GM12878 (cell line): ENCODE measurements around the gene MCC. TPM values are rescaled to one million over a fixed set of nuclear protein-coding genes. Genes with fewer than 3 reads are reported as not detected.

Source experiments
- ATAC-seq: fragments of 200-7000 bp; cut with Tn5 transposase; 3 replicates; pipeline ENCODE4 v1.9.1; 2020; ENCODE audit warnings: mild to moderate bottlenecking, moderate library complexity
- BruUV-seq: library from RNA; stranded (reverse); fragments of 400-500 nt; replicated peaks from 2 replicates; lab custom pipeline; 2021; lab: Mats Ljungman, UMichigan
- CTCF ChIA-PET: fragments of 300-600 bp; sonication (Branson Sonifier 250); formaldehyde crosslinking; extraction: SDS; loops from one replicate; lab custom pipeline; 2021; ENCODE audit warnings: inconsistent platforms; lab: Yijun Ruan, JAX
- POLR2A ChIA-PET: fragments of 350-600 bp; formaldehyde crosslinking; extraction: SDS; loops from one replicate; lab custom pipeline; 2021; ENCODE audit warnings: inconsistent platforms; lab: Charles Lee
- RAD21 ChIA-PET: fragments of 300-600 bp; sonication (Branson Sonifier 250); formaldehyde crosslinking; loops from one replicate; lab custom pipeline; 2023; ENCODE audit warnings: antibody characterized with exemption; ENCODE audit not compliant: unreplicated experiment; lab: Charles Lee
- SMC1A ChIA-PET: fragments of 300-600 bp; sonication (Branson Sonifier 250); formaldehyde crosslinking; loops from one replicate; lab custom pipeline; 2023; ENCODE audit not compliant: unreplicated experiment, uncharacterized antibody; lab: Charles Lee
- DNase-seq: peaks from one replicate; pipeline ENCODE4 v3.0.0-alpha.2; 2011; ENCODE audit warnings: low read depth, low spot score
- FAIRE-seq: peaks from 3 replicates; lab custom pipeline; 2011; peaks lifted over from hg19 to GRCh38; lab: Jason Lieb, UNC
- H2AFZ ChIP-seq: 2 replicates; pipeline ENCODE4 v1.6.0; 2011; ENCODE audit warnings: low read depth, low read length, control low read depth; ENCODE audit not compliant: control insufficient read depth
- H3K27ac ChIP-seq: 2 replicates; pipeline ENCODE4 v1.5.1; 2011; ENCODE audit warnings: control low read depth; ENCODE audit not compliant: control insufficient read depth, insufficient read depth
- H3K27me3 ChIP-seq, 2 experiments: replicated peaks in 1 of 2; 2 replicates each; pipeline versions ENCODE4 v1.6.0 to v1.6.1; 2011; ENCODE audit warnings: low read length in 1 of 2; ENCODE audit not compliant: control insufficient read depth in 2 of 2, insufficient read depth in 2 of 2
- H3K36me3 ChIP-seq, 2 experiments: 2 replicates each; pipeline ENCODE4 v1.5.1; 2011; ENCODE audit warnings: low read length in 1 of 2; ENCODE audit not compliant: control insufficient read depth in 2 of 2, insufficient read depth in 2 of 2
- H3K4me1 ChIP-seq: 2 replicates; pipeline ENCODE4 v1.6.1; 2011; ENCODE audit warnings: mild to moderate bottlenecking, low read length, moderate library complexity, mixed read lengths; ENCODE audit not compliant: control insufficient read depth, insufficient read depth
- H3K4me2 ChIP-seq: 2 replicates; pipeline ENCODE4 v1.6.0; 2011; ENCODE audit warnings: control low read depth; ENCODE audit not compliant: control insufficient read depth, insufficient read depth
- H3K4me3 ChIP-seq: fragments of 200-600 bp; sonication (generic); 2 replicates; pipeline ENCODE4 v1.5.1; 2016
- H3K79me2 ChIP-seq: 2 replicates; pipeline ENCODE4 v1.6.0; 2011; ENCODE audit warnings: low read length; ENCODE audit not compliant: control insufficient read depth, insufficient read depth
- H3K9ac ChIP-seq: 2 replicates; pipeline ENCODE4 v1.8.0; 2011; ENCODE audit warnings: low read length, control low read depth, mixed read lengths; ENCODE audit not compliant: control insufficient read depth, insufficient read depth
- H3K9me3 ChIP-seq: replicated peaks from 3 replicates; pipeline ENCODE4 v1.5.1; 2011; ENCODE audit warnings: mild to moderate bottlenecking, low read length; ENCODE audit not compliant: control insufficient read depth, insufficient read depth
- H4K20me1 ChIP-seq: 2 replicates; pipeline ENCODE4 v1.6.0; 2011; ENCODE audit not compliant: control insufficient read depth, insufficient read depth
- ATF2 ChIP-seq: IDR thresholded peaks from 2 replicates; pipeline ENCODE4 v1.6.1; 2012; ENCODE audit warnings: low read length, inconsistent platforms
- ATF3 ChIP-seq: IDR thresholded peaks from 2 replicates; pipeline ENCODE4 v1.6.1; 2011; ENCODE audit warnings: low read depth, mild to moderate bottlenecking, low read length, moderate library complexity, borderline replicate concordance; ENCODE audit errors: extremely low read depth
- BRCA1 ChIP-seq: IDR thresholded peaks from 2 replicates; pipeline ENCODE4 v1.6.1; 2011; ENCODE audit warnings: low read depth, low read length, improper control_type of control experiment
- CBX3 ChIP-seq: fragments of 200-600 bp; sonication (generic); IDR thresholded peaks from 2 replicates; pipeline ENCODE4 v1.6.1; 2016; ENCODE audit warnings: low read depth, borderline replicate concordance
- CHD4 ChIP-seq: fragments of 200-600 bp; sonication (generic); IDR thresholded peaks from 2 replicates; pipeline ENCODE4 v1.6.1; 2016; ENCODE audit warnings: mild to moderate bottlenecking
- CREM ChIP-seq: IDR thresholded peaks from 2 replicates; pipeline ENCODE4 v1.6.1; 2014; ENCODE audit warnings: antibody characterized with exemption, low read depth
- GATAD2B ChIP-seq: fragments of 450-650 bp; conservative IDR thresholded peaks from 2 replicates; pipeline ENCODE4 v1.6.1; 2017; ENCODE audit warnings: low read depth, mild to moderate bottlenecking, moderate library complexity
- JUND ChIP-seq: IDR thresholded peaks from 2 replicates; pipeline ENCODE4 v1.6.1; 2012; ENCODE audit warnings: low read depth, mild to moderate bottlenecking, low read length, improper control_type of control experiment, moderate library complexity
- MLLT1 ChIP-seq: fragments of 450-650 bp; IDR thresholded peaks from 2 replicates; pipeline ENCODE4 v1.6.1; 2016; ENCODE audit warnings: mild to moderate bottlenecking
- NR2C2 ChIP-seq: IDR thresholded peaks from 2 replicates; pipeline ENCODE4 v1.6.1; 2011; ENCODE audit warnings: borderline replicate concordance, low read depth; ENCODE audit not compliant: control insufficient read depth, insufficient read length
- PAX5 ChIP-seq: IDR thresholded peaks from 2 replicates; pipeline ENCODE4 v1.6.1; 2011; ENCODE audit warnings: low read depth, low read length, borderline replicate concordance
- POU2F2 ChIP-seq: IDR thresholded peaks from 3 replicates; pipeline ENCODE4 v1.6.1; 2011; ENCODE audit warnings: low read depth, mild to moderate bottlenecking, low read length, borderline replicate concordance
- RB1 ChIP-seq: fragments of 450-650 bp; formaldehyde crosslinking; IDR thresholded peaks from 2 replicates; pipeline ENCODE4 v1.6.1; 2017; ENCODE audit warnings: mild to moderate bottlenecking, borderline replicate concordance
- SIN3A ChIP-seq: IDR thresholded peaks from 2 replicates; pipeline ENCODE4 v1.6.1; 2012; ENCODE audit warnings: low read depth, low read length, improper control_type of control experiment
- SIX5 ChIP-seq: IDR thresholded peaks from 2 replicates; pipeline ENCODE4 v1.6.1; 2011; ENCODE audit warnings: mild to moderate bottlenecking, low read depth, low read length, moderate library complexity; ENCODE audit not compliant: severe bottlenecking
- SPI1 ChIP-seq: IDR thresholded peaks from 2 replicates; pipeline ENCODE4 v1.6.1; 2011; ENCODE audit warnings: low read depth, mild to moderate bottlenecking, low read length, moderate library complexity, borderline replicate concordance; ENCODE audit not compliant: insufficient read depth
- SREBF2 ChIP-seq: IDR thresholded peaks from 2 replicates; pipeline ENCODE4 v1.6.1; 2012; ENCODE audit warnings: mild to moderate bottlenecking, low read length
- TCF7 ChIP-seq: IDR thresholded peaks from 2 replicates; pipeline ENCODE4 v1.6.1; 2014; ENCODE audit warnings: antibody characterized with exemption, borderline replicate concordance
- USF1 ChIP-seq: IDR thresholded peaks from 2 replicates; pipeline ENCODE4 v1.6.1; 2011; ENCODE audit warnings: borderline replicate concordance, low read depth, mild to moderate bottlenecking, moderate library complexity, mixed read lengths, low read length; ENCODE audit not compliant: insufficient read depth; ENCODE audit errors: extremely low read length
- YBX1 ChIP-seq: fragments of 450-650 bp; IDR thresholded peaks from 2 replicates; pipeline ENCODE4 v1.6.1; 2016; ENCODE audit warnings: antibody characterized with exemption
- WGBS: methylation state at CpG from one replicate; pipeline ENCODE4 v1.1.6; 2016; ENCODE audit warnings: low lambda C conversion rate; ENCODE audit not compliant: insufficient replicate concordance, insufficient coverage; ENCODE audit errors: missing lambda C conversion rate; 5-methylcytosine and 5-hydroxymethylcytosine counted together
- in situ Hi-C: fragments of 300-500 bp; cut with MboI; formaldehyde crosslinking; loops from 9 replicates; pipeline ENCODE4 v1.14.3; 2018; ENCODE audit warnings: mixed read lengths
- intact Hi-C: fragments of 100-400 bp; cut with micrococcal nuclease; formaldehyde crosslinking; loops from one replicate; pipeline ENCODE4 v1.14.2; 2022; ENCODE audit not compliant: unreplicated experiment
- polyA plus RNA-seq, 11 experiments: library from polyadenylated mRNA; depleted of rRNA in 4 of 11; unstranded in 6 of 11; stranded (reverse) in 5 of 11; fragments of >200 nt; fragmentation: Nextera tagmentation in 4 of 11; fragmentation: Illumina TruSeq in 1 of 11; extraction: Ambion mirVana in 4 of 11; extraction: Trizol in 1 of 11; gene quantifications; 1 replicate in 1 of 11; 2 replicates in 10 of 11; pipeline versions ENCODE4 v1.2.1 to v1.2.3, GENCODE V29; 2011 to 2016; ENCODE audit warnings: inconsistent platforms in 2 of 11, missing spikeins in 2 of 11, low read depth in 1 of 11
- total RNA-seq, 4 experiments: library from RNA; depleted of rRNA in 3 of 4; stranded (reverse); fragments of >200 nt in 3 of 4; fragmentation: Illumina TruSeq in 1 of 4; extraction: Trizol in 1 of 4; gene quantifications; 2 replicates each; pipeline versions ENCODE4 v1.2.1 to v1.2.3, GENCODE V29; 2013 to 2021

The MCC gene
- total and polyA plus RNA-seq, 10 of the 15 experiments (the other 5 are each of a cell fraction or from before 2014, with no cell fraction given): 0.03 to 0.86 (median 0.16) TPM

GRCh38 chr5:113433071-113433470, 55.2 kb downstream of the MCC start:
- H3K36me3 ChIP-seq: no peaks in the 10 kb centered on the region
- H3K9me3 ChIP-seq: no peaks in the 10 kb centered on the region
- SMC1A ChIA-PET: interaction anchor here (1.3 kb wide), 1 partner anchor 20 kb away, joined by 3 read pairs; no protein-coding TSS in a partner anchor
- no TSS peak for BruUV-seq
- intact Hi-C loops: no loop called here
- DNase-seq (no peak), ATAC-seq (no peak)
- H3K4me2 ChIP-seq: no peak overlapping the region
- 83% methylated on average over 20 of the region's 21 CpGs for WGBS
- no peaks in the 10 kb centered on the region; a peak in 1 of 4 replicates for H3K27me3 ChIP-seq
- H2AFZ ChIP-seq: no peak overlapping the region
- CTCF ChIA-PET: no interaction called here
- RAD21 ChIA-PET: no interaction called here
- in situ Hi-C loops: no loop called here
- no peak overlapping the region for H3K4me3 ChIP-seq
- H4K20me1 ChIP-seq: no peaks in the 10 kb centered on the region
- no peak overlapping the region for H3K9ac ChIP-seq
- H3K79me2 ChIP-seq: no peaks in the 10 kb centered on the region
- no peaks in the 10 kb centered on the region for H3K4me1 ChIP-seq
- H3K27ac ChIP-seq: no peak overlapping the region
- TF ChIP-seq CREM (no peak), CBX3 (no peak), PAX5 (no peak), CHD4 (no peak), BRCA1 (no peak), GATAD2B (no peak), POU2F2 (no peak), SPI1 (no peak), SIX5 (no peak), SIN3A (no peak), USF1 (no peak), TCF7 (no peak), MLLT1 (no peak), ATF3 (no peak), NR2C2 (no peak), ATF2 (no peak), YBX1 (no peak), SREBF2 (no peak), RB1 (no peak), JUND (no peak)
- TF ChIP-seq, all 136 proteins: peak for 0
- POLR2A ChIA-PET: no interaction called here
- no peak for FAIRE-seq
